CD4-positive, alpha-beta T cell treated with Interleukin-21 for 1 hour (primary cell): Measurements from ENCODE around the gene TMEM11.

ENCODE experiments used
- DNase-seq: peaks from one replicate; pipeline ENCODE4 v3.0.0-alpha.2; 2020

Gene TMEM11

DNA sequence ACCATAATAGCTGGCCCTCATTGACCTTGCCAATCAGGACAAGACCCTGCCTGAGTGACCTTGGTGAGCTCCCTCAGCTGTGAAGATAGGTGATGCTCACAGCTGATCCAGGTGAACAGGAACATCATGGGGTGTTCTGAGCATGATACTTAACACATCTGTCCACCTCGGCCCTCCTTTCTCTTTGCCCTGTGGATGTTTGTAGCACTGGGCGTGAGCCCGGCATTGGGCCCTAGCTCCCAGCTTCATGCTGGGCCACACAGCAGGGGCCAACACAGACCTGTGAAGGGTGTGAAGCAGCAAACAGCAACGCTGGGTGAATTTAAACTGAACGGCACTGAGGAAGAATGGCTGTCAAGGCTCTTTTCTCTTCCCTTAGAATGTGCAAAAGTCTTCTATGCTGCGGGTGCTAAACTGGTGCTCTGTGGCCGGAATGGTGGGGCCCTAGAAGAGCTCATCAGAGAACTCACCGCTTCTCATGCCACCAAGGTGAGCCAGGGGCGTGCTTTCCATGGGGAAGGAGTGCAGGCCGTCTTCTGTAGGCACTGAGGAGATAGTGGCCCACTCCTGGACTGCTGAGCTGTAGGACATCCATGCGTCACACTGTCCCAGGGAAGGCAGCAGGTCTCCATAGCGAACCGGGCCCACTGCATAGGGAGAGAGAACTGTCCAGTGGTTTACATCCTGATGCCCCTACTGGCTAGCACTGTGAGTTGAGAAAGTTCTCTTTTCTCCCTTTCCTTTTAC lies 35.9 kb downstream of the TMEM11 start:
- DNase-seq = no peak

DNA sequence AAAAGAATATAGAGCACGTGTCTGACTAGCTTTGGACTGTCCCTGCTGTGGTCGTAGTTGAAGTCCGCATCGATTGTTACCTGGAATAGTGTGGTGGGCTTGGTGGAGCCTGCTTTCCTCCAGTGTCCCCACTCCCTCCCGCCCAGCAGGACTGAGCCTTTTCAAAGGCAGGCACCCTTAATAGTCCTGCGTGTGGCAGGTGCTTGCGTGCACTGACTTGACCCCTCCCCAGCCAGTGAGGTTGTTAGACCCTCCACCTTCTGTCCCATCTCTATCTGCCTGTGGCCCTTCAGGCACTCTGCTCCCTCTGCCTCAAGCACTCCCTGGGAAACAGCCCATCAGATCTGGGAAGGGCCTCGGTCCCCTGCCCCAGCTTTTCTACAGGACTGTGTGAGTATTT lies 36.6 kb downstream of the TMEM11 start:
- DNase-seq = no peak

DNA sequence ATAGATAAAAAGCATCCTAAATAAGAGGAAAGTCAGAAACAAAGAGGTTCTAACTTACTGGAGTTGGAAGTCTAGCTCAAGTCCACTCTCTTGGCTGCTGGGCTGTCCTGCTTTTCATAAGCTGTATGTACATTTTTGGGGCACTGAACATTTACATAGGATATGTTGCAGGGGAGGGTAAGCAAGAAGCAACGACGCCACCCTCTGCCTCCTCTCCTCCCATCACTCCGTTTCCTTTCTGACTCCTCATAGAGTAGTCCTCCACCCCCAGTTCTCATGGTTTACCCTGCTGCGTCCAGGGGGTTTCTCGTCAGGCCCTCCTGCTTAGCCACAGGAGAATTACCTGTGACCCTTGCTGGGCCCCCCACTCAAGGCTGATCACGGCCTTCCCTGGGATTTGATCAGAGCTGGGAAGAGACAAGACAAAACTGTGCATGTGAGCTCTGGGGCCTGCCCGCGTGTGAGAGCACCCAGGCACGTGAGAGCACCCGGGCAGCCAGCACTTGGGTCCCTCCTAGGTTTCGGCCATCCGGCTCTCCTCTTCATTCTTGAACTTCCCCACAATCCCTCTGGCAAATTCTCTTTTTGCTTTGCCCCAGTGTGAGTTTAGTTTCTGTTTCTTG lies 37.1 kb downstream of the TMEM11 start:
- DNase-seq = no peak

DNA sequence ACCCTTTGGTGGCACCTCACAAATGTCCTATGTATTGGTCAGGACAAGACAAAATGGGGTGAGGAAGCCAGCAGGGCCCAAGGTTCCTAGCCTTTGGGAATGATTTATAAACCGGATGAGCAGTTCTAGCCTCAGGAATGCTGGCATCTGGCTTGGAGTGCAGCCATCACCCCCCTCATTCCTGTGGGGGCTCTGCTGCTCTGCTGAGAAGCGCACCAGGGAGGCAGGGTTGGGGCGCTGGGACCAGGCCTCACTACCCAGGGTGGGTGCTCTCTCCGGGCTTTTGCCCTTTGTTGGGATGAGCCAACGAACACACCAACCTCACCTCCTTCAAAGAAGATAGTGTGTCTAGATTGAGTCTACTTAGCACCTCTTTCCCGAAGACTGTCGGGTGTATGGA lies 39.2 kb downstream of the TMEM11 start:
- DNase-seq = no peak

DNA sequence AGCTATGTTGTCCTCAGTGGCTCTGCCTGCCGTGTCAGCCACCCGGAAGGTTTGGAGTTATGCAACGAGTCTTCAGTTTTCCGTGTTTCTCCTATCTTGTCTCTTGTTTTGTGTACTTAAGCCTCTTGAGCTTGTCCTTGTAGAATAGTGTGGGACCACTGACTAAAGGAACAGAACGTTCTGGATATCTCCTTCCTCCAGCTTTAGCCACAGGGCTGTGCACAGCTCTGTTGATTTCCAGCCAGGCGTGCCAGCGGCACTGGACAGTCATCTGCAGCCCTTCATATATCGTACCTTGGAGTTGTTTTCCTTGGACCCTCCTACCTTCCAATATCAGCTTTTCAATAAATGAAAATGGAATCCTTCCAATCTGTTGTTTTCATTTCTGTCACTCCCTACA lies 39.8 kb downstream of the TMEM11 start:
- DNase-seq = no peak

DNA sequence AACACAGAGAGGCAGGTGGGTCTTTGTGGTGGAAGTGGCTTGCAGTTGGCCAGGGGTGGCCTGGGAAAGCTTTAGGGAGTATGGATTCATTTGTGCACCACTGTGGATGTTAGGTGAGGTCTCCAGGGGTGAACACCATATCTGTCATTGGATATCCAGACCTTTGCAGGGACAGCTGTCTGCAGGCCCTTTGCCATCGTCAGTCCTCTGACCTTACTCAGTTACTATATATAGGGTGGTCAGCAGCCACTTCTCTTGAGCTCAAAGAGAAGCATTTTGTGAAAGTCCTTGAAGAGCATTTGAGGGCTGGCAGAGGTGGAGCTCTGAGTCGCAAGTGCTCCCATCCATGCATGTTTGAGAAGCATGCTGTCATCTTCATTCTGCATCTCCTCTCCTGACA lies 40.4 kb downstream of the TMEM11 start:
- DNase-seq = no peak

DNA sequence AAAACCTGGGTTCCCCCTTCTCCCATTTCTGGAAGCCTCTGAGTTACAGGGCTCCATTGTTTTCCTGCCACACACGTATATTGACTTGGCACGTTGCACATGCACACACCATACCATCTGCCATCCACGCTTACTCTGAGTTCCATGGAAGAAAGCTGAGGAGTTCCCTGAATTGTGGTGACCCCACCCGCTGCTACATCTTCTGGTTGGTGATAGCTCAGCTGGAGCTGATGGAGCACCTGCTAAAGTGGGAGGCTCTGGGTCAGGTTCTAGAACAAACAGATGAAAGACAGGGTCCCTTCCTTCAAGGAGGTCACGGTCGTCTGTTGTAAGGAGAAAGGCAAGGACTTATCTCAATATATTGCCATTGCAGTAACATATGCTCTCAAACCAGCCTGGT lies 41.1 kb downstream of the TMEM11 start:
- DNase-seq = no peak

DNA sequence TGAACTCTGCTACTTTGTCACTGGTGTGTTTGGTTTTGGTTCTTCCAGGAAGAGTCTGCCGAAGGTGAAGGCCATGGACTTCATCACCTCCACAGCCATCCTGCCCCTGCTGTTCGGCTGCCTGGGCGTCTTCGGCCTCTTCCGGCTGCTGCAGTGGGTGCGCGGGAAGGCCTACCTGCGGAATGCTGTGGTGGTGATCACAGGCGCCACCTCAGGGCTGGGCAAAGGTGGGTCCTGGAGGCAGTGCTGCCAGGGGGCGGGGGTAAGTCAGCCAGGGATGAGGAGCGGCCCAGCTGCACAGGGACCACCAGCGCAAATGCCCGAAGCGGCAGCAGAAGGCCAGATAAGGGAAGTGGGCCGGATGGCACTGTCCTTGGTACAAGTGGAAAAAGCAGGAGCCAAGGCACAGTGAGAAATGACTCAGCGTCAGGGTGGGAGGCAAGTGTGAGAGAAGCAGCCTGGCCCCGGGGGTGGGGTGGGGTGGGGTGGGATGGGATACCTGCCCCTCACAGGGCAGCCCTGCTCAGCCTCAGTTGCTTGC lies 41.9 kb downstream of the TMEM11 start:
- DNase-seq = no peak

DNA sequence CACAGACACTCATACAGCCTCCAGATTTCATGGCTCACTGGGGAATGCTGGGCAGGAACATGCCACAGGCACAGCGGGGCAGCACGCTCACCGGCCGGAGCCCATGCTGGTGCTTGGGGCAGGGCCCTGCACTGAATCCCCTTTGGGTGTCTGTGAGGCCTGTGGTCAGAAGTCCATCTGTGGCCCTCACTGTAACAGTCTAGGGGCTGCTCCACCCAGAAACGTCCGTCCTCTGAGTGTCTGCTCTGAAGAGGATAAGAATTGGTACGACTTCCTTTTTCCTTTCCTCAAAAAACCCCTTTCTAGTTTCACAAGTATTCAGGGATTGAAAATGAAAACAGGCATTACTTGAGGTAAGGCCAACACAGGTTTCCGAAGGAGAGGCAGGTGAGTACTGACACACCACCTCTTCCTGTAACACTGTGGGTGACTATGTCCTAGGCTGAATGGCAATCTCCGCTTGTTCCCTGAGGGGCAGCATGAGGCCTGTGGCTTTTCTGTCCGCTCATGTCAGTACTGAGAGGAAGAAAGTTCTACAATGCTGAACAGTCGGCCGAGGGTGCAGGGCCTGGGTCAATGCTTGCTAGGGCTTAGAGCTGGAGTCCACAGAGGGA lies 42.5 kb downstream of the TMEM11 start:
- DNase-seq = no peak

DNA sequence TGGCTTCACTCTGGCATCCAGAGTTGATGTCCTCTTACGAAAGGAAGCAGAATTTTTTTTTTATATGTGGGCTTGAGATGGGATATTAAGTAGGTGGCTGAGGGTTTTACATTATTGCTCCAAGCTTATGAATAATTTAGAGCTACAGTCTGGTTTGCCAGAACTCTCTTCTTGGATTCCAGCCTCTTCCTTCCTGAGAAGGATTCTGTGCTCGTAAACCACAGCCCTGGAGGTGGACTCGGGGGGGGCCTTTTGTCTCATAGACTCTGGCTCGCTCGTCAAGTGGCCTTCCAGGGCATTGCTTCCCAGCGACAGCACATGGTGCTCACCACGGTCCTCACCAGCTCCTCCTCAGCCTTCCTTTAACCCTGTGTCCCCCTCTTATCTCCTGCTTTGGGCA lies 43.2 kb downstream of the TMEM11 start:
- DNase-seq = no peak

DNA sequence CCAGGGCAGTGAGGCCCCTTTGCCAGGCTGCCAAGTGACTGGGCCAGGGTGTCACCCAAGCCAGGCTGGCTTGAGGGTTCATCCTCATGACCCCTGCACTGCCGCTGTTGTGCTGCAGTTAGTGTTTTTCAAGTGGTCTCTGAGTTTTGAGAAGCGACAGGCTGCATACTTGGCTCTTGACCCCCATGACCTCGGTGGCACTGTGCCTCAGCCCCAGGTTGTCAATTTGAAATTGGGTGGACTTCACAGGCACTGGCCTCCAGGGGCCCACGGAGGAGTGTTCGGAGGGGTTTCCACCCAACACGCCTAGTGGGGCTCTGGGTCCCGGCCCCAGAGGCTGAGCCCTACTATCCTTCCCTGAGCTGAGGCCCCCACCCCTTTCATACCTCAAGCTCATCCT lies 44.5 kb downstream of the TMEM11 start:
- no peak for DNase-seq

DNA sequence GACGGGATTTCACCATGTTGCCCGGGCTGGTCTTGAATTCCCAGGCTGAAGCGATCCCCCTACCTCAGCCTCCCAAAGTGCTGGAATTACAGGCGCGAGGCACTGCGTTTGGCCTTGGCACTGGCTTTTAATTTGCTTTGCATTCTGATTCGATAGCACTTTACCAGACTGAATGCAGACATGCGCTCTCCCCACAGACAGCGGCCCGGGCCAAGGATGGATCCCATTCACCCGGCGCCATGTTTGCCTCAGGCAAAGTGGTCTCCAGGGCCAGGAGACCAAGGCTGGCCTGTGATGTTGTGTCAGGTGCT lies 45.5 kb downstream of the TMEM11 start:
- no peak for DNase-seq

DNA sequence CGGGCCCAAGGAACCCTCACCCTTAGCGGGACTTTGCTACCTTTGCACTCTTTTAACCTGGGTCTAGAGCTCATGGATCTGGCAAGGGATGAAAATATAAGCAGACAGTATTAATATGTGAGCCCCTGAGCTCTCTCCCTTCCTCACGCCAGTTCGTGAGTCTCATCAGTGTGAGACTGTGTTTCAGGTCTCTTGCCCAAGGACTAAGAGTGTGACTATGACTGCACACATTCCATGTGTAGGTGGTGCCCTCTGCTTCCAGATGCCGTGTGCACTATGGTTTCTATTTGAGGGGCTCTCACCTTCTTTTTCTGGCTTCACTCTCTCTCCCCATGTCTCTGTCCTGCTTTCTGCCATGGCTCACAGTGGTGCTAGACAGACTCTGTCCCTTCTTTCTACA lies 46.7 kb downstream of the TMEM11 start:
- no peak for DNase-seq

DNA sequence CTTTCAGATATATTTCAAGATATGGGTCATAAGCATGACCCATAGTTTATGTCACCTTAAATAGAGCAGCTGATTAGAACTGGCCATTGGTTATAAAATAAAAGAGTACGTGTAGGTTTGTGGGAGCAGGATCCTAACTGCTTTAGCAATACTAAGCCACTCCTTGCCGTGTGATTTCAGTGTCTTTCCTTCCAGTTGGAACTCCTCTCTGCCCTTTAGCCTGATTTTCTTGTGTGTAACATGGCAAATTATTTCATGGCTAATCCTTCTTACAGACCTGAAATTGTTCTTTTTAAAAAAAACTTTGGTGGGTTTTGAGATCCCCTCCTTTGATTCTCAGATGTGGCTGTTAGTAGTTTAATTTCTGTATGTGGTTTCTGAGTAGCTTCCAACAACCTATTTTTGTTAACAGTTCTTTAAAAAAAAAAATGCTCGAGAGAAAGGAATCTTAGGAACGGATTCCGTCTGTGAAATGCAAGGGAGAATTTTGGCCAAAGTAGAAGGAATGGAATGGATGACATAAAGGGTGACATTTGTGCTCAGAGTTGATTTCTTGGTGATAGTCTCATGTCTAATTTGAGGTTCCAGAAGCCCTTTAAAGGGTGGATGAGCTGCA lies 47.3 kb downstream of the TMEM11 start:
- DNase-seq = no peak

DNA sequence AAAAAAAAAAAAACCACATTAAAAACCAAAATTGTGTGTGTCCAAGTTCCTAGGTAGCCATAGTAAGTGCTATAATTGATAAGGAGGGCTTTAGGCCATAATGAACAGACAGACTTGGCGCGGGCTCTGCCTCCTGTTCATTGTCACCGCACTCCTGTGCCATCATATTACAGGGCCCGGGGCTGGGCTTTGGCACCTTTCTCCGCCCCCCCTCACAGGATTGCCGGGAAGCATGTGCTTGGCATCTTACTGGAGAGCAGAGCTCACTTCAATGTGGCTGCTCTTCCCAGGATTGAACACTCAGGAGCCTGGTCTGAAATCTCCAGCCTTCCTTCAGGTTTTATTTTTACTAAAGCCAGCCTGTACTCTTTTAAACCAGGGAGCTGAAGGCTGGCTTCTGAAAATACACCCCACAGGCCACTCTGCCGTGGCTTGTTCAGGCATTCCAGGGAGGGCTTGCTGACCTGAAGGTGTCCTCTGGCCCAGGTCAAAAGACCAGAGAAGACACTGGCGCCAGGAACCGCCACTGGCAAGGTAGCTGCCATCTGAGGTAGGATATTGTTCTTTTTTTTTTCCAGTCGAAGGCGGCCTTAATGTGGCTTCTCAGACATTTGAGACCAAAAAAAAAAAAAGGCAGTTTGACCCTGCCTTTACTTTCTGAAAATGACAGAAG lies 47.9 kb downstream of the TMEM11 start:
- no peak for DNase-seq

DNA sequence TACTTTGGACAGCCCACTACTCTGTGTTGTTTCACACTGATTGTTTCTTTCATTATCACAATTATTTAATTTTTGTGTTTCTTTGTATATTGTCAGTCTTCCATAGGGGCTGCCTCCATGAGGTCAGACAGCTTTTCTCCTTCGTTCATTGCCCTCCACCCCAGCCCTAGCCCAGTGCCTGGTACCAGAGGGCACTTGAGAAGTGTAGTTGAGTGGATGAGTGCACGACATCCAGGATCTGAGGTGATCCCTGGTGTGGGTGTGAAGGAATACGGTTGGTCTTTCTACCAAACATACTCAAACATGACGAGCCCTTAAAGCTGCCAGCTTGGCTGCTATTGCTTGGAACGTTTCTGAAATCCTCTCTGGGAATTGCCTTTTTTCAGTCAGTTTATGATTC lies 49.3 kb downstream of the TMEM11 start:
- no peak for DNase-seq

DNA sequence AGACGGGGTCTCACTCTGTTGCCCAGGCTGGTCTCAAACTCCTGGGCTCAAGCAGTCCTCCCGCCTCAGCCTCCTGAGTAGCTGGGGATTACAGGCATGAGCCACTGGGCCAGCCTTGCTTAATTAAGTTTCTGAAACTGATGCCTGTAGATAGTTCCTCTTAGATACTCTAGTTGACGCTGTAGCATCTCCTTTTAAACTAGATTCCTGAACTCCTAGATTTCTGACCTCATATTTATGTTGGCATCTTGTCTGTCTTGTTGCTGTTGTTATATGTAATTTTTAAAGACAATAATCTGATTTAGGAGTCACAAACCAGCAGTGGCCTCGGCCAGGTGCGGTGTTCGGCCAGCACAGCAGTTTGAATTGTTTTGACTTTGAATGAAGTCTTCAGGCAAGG lies 49.7 kb downstream of the TMEM11 start:
- DNase-seq = no peak

DNA sequence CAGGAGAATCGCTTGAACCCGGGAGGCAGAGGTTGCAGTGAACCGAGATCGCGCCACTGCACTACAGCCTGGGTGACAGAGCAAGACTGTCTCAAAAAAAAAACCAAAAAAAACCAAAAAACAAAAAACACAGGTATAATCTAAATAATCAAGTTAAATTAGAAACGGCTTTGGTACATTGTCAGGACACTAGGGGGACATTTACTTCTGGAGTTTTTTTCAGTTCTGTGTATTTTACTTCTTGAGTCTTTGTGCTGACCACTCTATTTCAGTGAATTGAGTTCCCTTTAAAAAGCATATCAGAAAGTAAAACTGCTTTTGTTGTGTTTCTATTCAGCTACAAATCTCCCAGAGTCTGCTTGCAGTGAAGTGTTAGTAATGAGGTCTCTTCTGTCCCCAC lies 50.9 kb downstream of the TMEM11 start:
- DNase-seq = no peak

DNA sequence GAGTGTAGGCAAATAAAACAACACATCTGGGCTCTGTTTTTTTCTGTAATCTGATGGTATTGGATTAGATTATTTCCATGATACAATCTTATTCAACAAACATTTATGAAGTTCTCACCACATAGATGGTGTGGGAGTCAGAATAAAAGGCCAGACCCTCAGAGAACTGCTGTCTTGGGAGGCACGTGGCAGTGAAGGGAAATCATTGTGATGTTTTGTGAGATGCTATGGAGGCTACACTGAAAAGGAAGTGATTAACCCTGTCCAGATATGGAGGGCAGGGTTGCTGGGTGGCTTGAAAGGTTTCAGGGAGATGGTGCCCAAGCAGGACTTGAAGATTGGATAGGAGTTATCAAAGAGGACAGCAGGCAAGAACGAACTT lies 51.6 kb downstream of the TMEM11 start:
- no peak for DNase-seq

DNA sequence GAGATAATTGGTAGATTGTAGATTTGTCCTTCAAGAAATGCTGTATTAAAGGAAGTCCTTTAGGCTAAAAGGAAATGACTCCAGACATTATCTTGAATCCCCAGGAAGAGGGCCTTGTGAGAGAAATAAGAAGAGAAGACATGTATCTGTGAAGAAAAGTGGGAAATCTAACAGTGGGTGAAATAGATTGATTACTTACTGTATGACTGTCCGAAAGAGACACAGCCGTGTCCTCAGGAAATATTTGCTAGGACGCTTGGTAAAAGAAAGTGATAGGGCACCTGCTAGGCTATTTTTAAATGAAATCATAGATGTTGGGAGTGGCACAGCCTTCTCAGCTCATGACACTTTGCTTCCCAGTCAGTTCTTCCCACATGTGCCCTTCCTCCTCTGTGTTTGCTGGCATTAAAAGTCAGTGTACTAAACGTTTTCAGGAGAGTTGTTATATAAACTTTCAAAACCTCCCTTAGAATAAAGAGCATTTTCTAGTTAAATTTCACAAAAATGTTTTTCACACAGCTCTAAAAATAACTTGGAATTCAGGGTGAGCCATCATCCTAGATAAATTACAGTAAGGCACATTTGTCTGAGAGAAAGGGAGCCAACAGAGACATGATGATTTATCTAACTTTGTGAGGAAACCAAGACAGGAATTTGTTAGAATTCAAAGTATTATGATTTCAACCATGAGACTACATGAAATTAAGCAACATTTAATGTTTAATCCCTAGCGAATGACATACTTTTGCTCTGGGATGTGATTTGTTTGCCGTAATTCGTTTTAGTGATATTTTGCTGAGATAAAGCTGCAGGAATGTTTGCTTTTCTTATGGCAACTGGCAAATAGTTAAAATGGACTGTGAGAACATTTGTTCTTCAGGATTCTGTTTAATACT lies 52.2 kb downstream of the TMEM11 start:
- no peak for DNase-seq

DNA sequence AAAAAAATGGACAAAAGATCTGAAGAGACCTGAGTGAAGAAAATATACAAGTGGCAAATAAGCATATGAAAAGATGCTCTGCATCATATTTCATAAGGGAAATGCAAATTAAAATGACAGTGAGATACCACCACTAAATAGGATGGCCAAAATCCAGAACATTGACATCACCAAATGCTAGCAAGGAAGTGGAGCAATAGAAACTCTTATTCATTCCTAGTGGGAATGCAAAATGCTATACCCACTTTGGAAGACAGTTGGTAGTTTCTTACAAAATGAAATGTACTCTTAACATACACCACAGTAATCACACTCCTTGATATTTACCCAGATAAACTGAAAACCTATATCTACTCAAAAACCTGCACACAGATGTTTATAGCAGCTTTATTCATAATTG lies 53.6 kb downstream of the TMEM11 start:
- DNase-seq = no peak

DNA sequence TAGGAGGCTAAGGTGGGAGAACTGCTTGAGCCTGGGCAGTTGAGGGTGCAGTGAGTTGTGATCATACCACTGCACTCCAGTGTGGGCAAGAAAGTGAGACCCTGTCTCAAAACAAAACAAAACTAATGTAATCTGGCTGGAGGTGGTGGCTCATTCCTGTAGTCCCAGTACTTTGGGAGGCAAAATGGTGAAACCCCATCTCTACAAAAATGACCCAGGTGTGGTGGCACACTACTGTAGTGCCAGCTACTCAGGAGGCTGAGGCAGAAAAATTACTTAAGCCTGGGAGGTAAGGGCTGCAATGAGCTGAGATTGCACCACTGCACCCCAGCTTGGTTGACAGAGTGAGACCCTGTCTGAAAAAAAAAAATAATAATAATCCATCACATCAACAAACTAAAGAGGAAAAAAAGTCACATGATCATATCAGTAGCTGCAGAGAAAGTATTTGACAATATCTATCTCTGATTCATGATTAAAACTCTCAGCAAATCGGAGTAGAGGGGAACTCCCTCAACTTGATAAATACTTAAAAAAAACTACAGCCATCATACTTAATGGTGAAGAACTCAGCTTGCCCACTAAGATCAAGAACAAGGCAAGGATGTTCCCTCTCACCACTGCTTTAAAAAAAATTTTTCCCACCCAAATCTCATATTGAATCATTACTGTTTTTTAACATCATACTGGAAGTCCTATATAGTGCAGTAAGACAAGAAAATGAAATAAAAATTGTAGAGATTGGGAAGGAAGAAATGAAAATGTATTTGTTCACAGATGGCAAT lies 56.2 kb downstream of the TMEM11 start:
- DNase-seq = no peak
